NCI-H2196 treated with DMSO at 0.1 percent for 48 hours (cell line): ENCODE measurements around the gene AUTS2.

Experiments
- DNase-seq: peaks from one replicate; lab custom pipeline; 2025; ENCODE audit not compliant: unreplicated experiment; lab: John Stamatoyannopoulos, UW

AUTS2 gene

DNA sequence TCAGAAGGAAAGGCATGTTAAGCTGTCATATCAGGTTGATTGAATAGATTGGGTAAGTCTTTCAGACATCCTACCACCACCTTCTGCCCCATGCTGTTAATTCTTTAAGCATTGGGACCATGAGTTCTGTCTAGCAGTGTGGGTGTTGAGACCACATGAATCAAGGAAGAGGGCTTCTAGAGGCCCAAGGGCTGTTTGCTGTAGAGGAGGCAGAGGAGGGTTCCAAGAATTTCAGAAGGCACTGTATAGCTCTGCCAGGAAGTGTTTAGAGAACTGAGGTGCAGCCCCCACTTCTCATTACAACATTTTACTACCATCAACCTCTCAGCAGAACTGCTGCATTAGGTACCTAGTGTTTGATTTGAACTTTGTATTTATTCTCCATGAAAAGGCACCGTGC, 720.2 kb downstream of the AUTS2 start:
- no peak for DNase-seq

DNA sequence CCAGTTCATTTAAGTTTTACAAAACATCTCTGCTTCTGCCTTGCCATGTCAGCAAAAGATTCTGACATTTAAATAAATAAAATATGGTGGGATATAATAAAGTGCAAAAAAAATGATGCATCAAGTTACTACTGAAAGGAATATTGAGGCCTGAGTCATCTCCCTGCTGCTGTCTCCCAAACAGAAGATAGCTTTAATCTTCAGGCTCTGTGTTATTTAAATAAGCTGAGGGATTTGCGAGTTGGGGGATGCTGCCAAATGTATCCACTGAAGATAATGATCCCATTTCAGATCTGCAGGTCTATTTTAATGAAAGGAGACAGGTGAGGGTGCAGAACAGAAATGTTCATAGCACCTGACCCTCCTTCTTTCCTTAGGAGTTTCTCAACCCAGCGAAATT, 720.8 kb downstream of the AUTS2 start:
- no peak for DNase-seq

DNA sequence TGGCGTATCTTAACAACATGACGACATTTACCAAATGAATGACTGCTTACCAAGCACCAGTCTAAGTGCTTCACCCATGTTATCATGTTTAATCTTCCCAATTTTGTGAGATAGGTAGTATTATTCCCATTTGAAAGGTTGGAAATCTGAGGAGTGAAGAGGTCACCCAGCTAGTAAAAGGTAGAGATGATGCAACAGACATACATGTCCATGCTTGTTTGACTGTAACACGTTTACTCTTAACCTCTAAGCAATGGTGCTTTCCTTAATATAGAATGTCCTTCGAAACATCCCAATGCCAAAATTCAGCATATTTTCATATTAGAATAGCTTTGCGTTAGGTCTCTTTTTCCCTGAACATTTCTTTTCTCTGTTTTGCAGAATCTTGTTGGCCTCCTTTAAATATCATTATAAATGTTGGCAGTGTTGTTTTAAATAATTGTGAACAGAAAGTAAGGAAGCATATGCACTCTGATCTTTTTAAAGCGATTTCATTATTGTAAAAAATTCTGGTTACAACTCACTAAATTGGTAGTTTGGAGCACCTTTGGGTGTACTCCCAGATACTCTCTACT, 722.8 kb downstream of the AUTS2 start:
- no peak for DNase-seq

DNA sequence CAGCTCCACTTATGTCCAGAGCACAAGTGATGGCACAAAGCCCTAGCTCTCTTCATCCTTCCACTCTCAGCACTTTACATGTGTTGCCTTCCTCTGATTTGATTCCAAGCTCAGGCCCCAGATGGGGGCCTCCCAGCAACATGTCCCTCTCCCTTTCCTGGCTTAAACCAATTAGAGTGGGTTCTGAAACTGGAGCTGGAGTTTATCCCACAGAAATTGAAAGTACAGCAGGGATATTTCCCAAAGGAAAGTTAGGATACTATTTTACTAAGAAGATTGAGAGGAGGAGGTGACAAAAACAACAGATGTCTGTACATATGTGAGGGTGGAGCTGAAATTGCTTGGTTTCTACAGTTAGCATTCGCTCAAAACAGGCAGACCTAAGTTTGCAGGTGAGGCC, 724.6 kb downstream of the AUTS2 start:
- no peak for DNase-seq

DNA sequence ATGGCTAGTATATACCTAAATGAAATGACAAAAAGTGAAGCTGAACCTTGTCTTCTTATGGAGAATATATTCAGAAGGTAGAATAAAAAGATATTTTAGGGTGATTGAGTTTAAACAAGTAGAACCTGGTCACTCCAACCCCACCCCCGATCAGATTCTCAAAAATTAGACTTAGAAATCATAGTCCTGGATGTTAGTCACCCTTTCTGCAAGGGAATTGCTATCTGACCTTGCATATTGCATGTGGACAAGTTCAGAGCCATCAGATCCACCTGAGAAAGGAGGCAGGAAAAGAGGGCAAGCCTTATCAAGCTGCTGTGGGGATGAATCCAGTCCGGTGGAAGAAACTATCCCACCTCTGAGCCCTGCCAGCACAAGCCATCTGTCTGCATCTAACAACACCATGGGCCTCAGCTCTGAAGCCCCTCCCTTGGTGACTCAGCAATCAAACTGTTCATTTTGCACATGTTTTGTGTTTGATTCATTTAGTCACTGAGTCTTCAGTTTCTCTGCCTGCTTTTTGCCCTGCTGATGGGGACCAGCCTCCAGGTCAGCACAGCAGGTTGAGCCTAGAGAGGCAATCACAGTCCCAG, 727.3 kb downstream of the AUTS2 start:
- DNase-seq: no peak

DNA sequence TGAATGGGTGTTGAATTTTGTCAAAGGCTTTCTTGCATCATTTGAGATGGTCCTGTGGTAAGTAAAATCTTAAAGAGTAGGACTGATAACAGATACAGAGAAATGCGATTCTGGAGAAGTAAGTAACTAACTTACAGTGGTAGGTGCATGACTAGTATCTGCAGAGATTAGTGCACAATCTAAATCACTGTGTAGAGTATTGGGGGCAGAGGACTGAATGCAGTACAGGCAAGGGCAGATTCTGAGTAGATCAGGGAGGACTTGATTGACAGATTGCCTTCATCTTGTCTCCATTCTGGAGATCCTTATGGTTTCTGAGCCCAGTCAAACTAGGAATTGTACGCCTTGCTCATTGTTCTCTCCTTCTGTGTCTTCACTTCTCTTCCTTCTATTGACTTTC, 736.0 kb downstream of the AUTS2 start:
- no peak for DNase-seq

DNA sequence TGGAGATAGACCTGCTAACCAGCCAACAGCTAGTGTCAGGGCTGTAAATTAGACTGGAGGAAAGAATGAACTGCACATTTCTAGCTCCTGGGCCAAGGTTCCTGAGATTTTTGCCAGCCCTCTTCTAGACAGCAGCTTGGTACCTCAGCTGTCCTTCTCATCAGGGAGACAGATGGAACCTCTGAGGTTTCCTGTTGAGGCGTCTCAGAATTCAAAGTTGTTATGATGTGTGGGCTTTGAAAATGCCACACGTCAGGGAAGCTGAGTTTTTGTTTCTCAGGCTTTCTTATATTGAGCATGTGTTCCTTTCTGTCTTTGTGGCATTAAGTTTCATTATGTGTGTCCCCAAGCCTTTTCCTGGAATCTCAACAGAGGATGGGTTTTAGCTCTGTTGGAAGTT, 736.6 kb downstream of the AUTS2 start:
- DNase-seq: no peak

DNA sequence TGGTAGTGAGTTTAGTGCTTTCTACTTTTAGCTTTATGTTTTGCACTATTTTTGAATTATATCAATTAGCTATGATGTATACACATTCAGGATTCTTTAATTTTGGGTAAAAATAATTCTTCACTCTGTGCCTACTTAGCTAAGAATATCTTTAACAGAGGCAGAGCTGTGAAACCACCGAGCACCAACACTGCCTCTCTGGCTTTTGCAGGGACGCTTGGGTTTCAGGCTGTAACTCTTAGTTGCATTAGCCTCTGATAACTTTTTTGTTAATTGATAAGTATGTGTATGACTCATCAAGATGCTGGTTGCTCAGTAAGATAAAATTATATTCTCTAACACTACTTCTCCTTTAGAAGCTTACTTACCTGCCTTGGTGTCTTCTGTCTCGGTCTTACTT, 738.3 kb downstream of the AUTS2 start:
- DNase-seq: no peak

DNA sequence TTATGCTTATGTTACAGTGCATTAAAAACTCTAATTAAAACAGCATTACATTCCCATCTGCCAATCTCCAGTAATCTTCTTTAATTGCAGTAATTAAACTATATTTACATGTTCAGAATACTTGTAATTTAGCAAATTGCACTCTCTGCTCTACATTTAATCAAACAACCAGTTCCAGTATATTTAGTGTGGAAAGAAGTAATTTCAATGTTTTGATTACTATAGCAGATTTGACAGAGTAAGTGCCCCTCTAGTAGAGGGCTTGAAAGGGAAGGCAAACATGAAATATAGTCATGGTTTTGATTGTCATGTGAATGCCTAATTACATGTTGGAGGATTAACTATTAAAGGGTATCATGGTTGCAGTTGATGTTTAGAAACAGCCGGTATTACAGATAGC, 739.7 kb downstream of the AUTS2 start:
- DNase-seq: no peak

DNA sequence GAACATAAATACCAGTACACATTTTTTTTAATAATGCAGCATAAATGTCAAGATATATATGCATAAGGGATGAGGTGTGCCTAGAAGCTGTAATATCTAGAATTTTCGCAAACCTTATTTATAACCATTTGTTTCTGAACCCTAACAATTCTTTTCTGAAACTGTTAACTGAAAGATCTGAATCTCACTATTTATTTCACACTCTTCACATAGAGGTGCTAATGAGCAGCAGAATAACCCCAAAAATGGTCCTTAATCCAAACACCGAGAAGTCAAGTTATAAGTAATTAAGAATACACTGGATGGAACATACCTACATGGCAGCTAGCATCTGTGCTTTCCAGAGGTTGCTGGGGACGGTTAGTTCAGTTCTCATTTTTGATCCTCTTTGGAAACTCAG, 742.0 kb downstream of the AUTS2 start:
- DNase-seq: no peak

DNA sequence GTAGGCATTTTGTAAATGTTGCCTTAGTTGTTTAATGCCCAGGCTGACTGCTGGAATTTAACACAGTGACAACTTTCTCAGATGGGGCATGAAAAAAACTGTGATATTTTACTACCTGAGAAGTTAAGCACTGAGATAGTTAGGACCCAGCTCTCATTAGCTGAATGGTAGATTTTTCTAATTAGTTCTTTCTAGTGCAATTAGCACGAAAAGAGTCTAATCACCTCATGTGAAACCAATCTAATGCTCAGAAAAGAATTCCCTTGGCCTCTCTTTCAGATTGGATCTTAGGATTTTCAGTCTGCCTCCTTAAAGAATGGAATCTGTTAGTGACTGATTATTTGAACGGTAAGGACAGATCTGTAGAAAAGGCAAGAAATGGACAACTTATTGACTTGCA, 743.2 kb downstream of the AUTS2 start:
- no peak for DNase-seq

DNA sequence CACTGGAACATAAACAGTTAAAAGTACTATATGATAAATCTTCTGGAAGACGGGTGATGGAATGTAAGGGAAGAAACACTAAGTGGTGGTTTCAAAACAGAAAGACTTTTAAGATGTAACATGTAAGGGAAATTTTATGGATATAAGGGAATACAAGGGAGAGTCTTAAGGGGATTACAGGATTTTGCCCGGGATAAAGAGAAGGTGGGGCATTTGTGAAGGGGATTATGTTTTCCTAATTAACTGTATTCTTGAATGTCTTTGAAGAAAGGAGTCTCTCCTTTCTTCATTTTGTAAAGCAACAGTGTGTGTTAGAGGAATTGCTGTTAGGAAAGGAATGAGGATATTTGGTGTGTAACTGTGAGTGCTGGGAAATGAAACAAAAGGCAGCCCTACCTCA, 745.2 kb downstream of the AUTS2 start:
- DNase-seq: no peak

DNA sequence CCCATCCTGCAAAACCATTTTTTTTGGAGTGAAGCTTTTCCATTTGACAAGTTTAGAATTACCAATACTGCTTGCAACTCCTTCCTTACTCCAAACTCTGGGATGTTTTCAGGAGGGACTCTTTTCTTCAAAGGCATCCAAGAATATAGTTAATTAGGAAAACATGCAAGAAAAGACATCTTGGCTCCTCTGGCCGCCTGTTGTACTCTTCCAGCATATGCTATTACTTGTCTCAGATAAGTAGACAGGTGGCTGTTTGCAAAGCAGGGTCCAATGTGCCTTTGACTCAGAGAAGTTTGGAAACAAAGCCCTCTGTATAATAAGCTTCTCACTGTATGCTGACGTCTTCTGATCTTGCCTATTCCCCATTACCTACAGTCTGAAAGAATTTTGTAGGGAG, 746.5 kb downstream of the AUTS2 start:
- no peak for DNase-seq

DNA sequence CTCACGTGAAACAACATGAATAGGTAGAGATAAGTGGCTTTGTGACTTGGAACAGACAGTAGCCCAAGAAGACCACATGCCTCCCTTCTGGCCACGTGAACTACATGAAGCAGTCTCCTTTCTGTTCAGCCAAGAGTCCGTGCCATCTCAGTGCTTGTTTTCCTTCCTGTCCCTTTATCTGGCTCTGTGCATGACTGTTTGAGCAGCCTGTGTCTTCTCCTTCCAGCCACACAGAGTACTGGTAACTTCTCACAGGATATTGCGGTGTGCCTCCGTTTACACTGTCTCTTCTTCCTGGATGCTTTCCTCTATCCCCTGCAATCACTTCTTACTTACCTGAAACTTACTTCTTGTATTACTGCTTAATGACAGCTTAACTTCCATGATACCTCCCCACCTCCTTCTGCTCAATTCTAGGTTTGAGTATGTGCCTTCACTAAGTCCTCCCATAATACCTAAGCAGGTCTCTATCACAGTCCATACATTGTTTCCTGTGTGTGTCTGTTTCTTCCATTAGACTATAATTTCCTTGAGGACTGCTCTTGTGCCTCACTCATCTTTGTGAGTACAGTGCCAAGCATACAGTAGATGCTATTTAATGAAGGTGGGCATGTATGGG, 748.7 kb downstream of the AUTS2 start:
- DNase-seq: no peak

DNA sequence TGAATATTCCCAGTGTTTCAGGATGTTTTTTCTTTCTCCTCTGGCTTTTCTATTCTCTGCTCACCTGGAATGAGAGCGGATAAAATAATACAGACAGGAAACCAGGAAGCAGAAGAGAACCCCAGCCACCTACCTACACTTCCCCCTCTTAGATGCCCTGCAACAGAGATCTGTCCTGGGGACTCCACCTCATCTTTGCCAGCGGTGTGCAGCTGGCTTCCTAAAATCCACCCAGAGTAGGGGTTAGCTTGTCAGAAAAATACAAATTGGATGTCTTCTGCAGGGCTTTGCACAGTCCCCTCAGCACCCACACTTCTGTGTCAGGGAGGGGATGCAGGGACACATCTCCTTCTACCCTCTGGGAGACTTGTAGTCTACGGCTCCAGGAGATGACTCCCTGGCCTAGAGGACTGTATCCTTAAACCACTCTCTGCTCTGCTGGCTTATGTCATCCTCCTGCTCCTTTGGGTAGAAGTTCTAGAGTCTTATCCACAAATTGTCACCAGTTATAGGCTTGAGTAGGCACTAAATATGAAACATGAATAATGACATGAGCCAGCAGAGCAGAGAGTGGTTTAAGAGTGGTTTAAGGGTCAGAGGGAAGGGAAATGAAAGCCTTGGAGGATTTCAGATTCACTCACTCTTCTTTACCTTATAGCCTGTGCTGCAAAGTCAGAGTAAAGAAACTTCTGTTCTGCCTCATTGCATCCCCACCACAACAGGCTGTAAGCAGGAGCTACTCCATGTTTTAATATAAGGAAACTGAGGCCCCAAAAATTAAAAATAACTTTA, 749.4 kb downstream of the AUTS2 start:
- DNase-seq: no peak

DNA sequence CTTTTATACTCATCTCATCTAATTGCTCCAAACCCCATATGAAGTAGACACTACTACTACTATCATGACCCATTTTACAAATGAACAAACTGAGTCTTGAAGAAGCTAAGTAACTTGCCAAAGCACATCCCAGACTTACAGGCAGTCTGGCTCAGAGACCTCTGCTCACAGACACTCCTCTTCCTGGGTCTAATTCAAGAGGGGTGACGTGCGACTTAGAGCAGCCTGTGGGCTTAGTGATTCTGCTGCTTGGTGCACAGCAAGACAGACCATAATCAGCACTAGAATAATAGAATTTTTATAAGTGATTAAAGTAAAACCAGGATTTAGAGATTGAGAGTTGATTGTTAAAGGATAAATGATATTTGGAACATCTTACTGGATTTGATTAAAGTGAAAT, 750.8 kb downstream of the AUTS2 start:
- no peak for DNase-seq

DNA sequence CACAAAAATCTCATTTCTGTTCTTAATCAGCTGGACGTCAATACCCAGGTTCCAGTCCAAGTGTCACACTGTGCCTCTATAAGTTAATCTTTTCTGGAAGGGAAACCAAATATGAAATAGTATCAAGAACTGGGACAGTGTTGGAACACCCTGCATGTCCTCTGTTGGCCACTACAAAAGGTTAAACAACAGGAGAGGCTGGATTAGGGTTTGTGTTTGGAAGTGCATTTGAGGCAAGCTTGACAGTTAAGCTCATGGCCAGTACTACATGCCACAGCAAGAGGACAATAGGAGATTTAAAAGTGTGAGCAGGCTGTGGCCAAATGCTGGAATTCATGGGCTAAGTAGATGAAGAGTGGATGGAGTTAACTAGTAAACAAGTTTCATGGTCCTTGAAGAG, 751.5 kb downstream of the AUTS2 start:
- no peak for DNase-seq

DNA sequence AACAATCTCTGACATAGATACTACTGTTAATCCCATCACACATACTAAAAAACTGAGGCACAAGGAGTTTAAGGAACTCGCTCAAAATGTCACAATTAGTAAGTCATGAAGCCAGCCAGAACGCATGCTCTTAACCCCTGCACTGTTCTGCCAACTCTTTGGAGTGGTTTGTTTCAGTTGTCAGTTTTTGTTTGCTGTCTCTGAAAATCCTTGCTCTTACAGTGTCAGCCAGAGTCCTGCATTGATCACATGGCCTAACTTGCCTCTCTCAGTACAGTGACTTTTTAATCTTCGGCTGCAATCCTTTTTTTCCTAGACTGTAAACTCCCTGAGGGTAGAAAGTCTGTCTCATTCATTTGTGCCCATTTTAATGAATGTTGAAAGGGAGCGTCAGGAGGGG, 753.8 kb downstream of the AUTS2 start:
- no peak for DNase-seq

DNA sequence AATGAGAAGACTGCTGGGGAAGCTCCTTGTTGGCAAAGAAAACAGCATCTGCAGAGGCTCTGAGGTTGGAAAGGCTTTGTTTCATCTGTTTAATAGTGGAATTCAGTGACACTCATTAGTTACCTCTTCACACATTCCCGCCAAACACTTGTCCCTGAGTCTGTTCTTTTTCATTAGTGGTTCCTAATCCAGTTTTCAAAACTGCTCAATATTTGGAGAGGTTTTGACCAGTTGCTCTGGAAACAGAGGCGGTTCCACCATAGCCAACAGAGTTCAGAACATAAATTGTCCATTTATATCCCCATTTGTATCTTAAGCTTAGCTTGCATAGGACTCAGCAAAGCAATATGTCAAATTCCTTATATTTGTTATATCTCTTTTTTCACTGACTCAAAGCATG, 754.6 kb downstream of the AUTS2 start:
- no peak for DNase-seq

DNA sequence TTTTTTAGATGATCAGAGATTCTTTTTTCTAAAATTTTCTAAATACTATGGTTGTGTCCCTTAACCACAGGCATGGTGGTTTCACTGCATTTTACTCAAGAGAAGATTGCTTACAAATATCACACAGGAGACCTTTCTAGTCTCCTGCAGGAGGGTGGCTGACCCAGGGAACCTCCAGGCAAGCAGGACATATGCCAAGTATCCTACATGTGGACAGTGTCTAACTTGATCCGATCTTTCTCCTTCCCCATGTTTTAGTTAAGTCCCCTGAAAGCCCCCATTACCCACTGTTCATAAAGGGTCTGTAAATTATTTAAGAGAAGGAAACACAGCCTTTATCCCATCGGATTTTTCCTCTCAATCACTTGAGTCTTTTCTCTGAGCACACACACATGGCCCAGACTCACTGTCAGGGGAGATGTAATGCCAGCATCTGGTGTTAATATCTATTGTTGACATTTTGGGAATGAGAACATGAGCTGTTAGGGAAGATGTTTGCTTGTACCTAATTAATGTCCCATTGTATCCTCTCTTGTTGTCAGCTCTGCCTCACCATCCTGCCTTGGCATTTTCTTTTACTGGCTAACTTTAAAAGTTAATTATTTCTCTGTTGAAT, 755.2 kb downstream of the AUTS2 start:
- no peak for DNase-seq

DNA sequence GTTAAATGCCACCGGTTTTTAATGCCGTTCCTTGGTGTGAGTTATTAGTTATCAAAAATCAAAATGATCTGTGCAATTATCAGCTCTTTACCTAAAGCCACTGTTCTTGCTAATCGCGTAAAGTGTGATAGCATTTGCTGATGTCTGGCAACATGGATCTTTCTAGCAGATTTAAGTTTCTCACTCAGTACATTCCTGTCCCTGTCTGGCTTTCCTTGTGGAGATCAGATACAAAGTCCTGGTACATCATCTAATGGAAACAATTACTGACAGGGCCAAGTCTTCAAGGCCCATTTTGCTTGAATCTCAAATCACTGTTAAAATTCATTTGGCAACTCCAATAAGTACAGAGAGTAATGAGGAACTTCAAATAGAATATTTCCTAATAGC, 755.7 kb downstream of the AUTS2 start:
- DNase-seq: no peak
